Sigmoid colon (tissue), 7 donors: ENCODE data around the gene BORCS6. TPM values are rescaled to one million over a fixed set of nuclear protein-coding genes. Genes with fewer than 3 reads are reported as not detected.

Experiments
- DNase-seq: peaks from one replicate; pipeline ENCODE4 v3.0.0-alpha.2; 2019
- H3K27ac ChIP-seq, 4 donors: fragments of 200-600 bp; sonication (generic); one replicate each; pipeline ENCODE4 v1.5.1; 2016 to 2019; ENCODE audit warnings: mild to moderate bottlenecking in 1 of 4
- H3K27me3 ChIP-seq, 3 donors: fragments of 200-600 bp; sonication (generic); one replicate each; pipeline ENCODE4 v1.5.1; 2019; ENCODE audit warnings: mild to moderate bottlenecking in 1 of 3
- H3K36me3 ChIP-seq, 4 donors: fragments of 200-600 bp; sonication (generic); one replicate each; pipeline ENCODE4 v1.5.1; 2016 to 2019
- H3K4me1 ChIP-seq, 4 donors: fragments of 200-600 bp; sonication (generic); one replicate each; pipeline ENCODE4 v1.5.1; 2017 to 2019
- H3K4me3 ChIP-seq, 4 donors: fragments of 200-600 bp; sonication (generic); one replicate each; pipeline ENCODE4 v1.5.1; 2017 to 2019; ENCODE audit warnings: mild to moderate bottlenecking in 2 of 4, moderate library complexity in 1 of 4
- H3K9me3 ChIP-seq, 4 donors: fragments of 200-600 bp in 3 of 4; sonication (generic) in 3 of 4; one replicate each; pipeline versions ENCODE4 v1.5.1 to v1.6.1; 2013 to 2019
- EP300 ChIP-seq, 4 donors: sonication (generic); formaldehyde crosslinking; IDR thresholded peaks; one replicate each; pipeline ENCODE4 v1.6.1; 2017; ENCODE audit warnings: antibody characterized with exemption in 4 of 4
- POLR2A ChIP-seq, 2 donors: fragments of 450-650 bp; IDR thresholded peaks; one replicate each; pipeline ENCODE4 v1.6.1; 2016; ENCODE audit warnings: antibody characterized with exemption in 2 of 2, mild to moderate bottlenecking in 2 of 2, moderate library complexity in 2 of 2
- POLR2AphosphoS5 ChIP-seq, 4 donors: sonication (generic); formaldehyde crosslinking; IDR thresholded peaks; one replicate each; pipeline ENCODE4 v1.6.1; 2017; ENCODE audit warnings: antibody characterized with exemption in 4 of 4
- WGBS, 2 donors: extraction: QIAGEN DNeasy Blood & Tissue Kit; methylation state at CpG; one replicate each; pipeline ENCODE4 v1.1.7; 2013; 5-methylcytosine and 5-hydroxymethylcytosine counted together
- intact Hi-C: fragments of 100-400 bp; cut with DNase I; formaldehyde crosslinking; loops from one replicate; pipeline ENCODE4 v1.15.1; 2023
- polyA plus RNA-seq, 3 donors: library from polyadenylated mRNA; stranded (reverse); fragments of 200-250 nt; gene quantifications; one replicate each; pipeline ENCODE4 v1.2.3, GENCODE V29; 2013
- total RNA-seq, 4 donors: library from RNA; depleted of rRNA; stranded (reverse); fragments of >200 nt; gene quantifications; one replicate each; pipeline ENCODE4 v1.1.0, GENCODE V29; 2016
- TF ChIP-seq, protein P1 (sequence below), 4 experiments: fragments of 450-650 bp in 3 of 4; fragments of 200-600 bp in 1 of 4; IDR thresholded peaks; one replicate each; pipeline ENCODE4 v1.5.1; 2016 to 2019; ENCODE audit warnings: antibody characterized with exemption in 4 of 4, mild to moderate bottlenecking in 3 of 4, moderate library complexity in 2 of 4
- donor health status: healthy with polysubstance abuse.
- donor health status: Bipolar disorder and iron deficiency.
- donor health status: healthy.

Gene BORCS6
- total and polyA plus RNA-seq, 7 donors: 7.7 to 17.7 (median 13.9) TPM

DNA sequence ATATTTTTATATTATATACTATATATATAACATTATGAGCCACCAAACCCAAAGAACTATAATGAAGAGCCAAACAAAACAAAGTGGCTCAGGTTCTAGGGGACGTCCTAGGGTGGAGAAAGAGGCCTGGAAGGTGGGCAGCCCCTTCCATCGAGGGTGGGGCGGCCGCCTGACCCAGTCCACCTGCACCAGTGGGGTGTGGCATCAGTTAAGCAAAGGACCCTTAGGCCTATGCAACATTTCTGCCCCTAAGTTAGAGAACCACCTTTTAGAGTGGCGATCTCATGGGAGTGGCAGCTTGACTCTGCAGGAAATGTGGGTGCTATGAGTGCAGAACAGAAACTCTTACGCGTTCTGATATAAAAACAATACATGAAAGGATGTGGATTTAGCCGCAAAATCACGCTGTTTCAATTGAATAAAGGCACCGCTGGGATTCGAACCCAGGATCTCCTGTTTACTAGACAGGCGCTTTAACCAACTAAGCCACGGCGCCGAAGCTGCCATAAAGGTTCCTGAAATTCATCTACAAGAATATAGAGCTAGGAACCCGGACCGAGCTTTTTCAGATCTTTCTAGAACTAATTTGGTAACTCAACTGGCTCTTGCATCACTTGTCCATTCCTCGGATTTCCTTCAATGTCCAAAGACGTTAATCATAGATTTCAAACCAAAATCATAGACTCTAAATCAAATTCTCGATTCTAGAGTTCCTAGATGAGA is 36.0 kb upstream of the BORCS6 start:
- TF ChIP-seq POLR2A (IDR thresholded peaks at IDR 0.05) (no peak), POLR2AphosphoS5 (IDR thresholded peaks at IDR 0.05) (no peak), EP300 (IDR thresholded peaks at IDR 0.05) (no peak)
- TF ChIP-seq, protein P1, sequence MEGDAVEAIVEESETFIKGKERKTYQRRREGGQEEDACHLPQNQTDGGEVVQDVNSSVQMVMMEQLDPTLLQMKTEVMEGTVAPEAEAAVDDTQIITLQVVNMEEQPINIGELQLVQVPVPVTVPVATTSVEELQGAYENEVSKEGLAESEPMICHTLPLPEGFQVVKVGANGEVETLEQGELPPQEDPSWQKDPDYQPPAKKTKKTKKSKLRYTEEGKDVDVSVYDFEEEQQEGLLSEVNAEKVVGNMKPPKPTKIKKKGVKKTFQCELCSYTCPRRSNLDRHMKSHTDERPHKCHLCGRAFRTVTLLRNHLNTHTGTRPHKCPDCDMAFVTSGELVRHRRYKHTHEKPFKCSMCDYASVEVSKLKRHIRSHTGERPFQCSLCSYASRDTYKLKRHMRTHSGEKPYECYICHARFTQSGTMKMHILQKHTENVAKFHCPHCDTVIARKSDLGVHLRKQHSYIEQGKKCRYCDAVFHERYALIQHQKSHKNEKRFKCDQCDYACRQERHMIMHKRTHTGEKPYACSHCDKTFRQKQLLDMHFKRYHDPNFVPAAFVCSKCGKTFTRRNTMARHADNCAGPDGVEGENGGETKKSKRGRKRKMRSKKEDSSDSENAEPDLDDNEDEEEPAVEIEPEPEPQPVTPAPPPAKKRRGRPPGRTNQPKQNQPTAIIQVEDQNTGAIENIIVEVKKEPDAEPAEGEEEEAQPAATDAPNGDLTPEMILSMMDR (IDR thresholded peaks at IDR 0.05): no peak
- DNase-seq: no peak
- Histone ChIP-seq H3K27ac (peak overlapping the region; percentile 68 to 75 (median 71)), H3K27me3 (no peaks in the 10 kb centered on the region), H3K4me1 (peaks cover 0 to 31% (median 23%) of the 10 kb centered on the region in 4 donors), H3K36me3 (peaks cover 28 to 38% (median 34%) of the 10 kb centered on the region in 4 donors), H3K4me3 (peak overlapping the region in 3 of 4 donors; percentile 26 to 35 (median 28)), H3K9me3 (no peaks in the 10 kb centered on the region)
- intact Hi-C loops: loop anchor here (2.0 kb wide), 1 partner anchor 69 kb away; the partner anchor contains the start of gene SLC25A35
- 45 to 48% methylated on average over 20 of the region's 20 CpGs for WGBS, 2 donors

- TF ChIP-seq, protein P1 (IDR thresholded peaks at IDR 0.05): no peak
- TF ChIP-seq POLR2A (IDR thresholded peaks at IDR 0.05) (no peak), POLR2AphosphoS5 (IDR thresholded peaks at IDR 0.05) (no peak)
- Histone ChIP-seq H3K27ac (peak overlapping the region in 2 of 4 donors; percentile 0 to 96), H3K27me3 (no peaks in the 10 kb centered on the region), H3K9me3 (no peaks in the 10 kb centered on the region), H3K4me1 (peaks cover 0 to 39% (median 23%) of the 10 kb centered on the region in 4 donors), H3K36me3 (peaks cover 20 to 30% (median 25%) of the 10 kb centered on the region in 4 donors), H3K4me3 (no peak overlapping the region)
- intact Hi-C loops: loop anchor here (5.0 kb wide), 2 partner anchors 63 to 88 kb away; partner anchors contain the start of gene VAMP2
- WGBS, 2 donors: 92 to 95% methylated on average over 26 of the region's 26 CpGs
- no peak for DNase-seq
Observed at GRCh38 chr17:8224891-8225812, 35.2 kb upstream of the BORCS6 start.

DNA sequence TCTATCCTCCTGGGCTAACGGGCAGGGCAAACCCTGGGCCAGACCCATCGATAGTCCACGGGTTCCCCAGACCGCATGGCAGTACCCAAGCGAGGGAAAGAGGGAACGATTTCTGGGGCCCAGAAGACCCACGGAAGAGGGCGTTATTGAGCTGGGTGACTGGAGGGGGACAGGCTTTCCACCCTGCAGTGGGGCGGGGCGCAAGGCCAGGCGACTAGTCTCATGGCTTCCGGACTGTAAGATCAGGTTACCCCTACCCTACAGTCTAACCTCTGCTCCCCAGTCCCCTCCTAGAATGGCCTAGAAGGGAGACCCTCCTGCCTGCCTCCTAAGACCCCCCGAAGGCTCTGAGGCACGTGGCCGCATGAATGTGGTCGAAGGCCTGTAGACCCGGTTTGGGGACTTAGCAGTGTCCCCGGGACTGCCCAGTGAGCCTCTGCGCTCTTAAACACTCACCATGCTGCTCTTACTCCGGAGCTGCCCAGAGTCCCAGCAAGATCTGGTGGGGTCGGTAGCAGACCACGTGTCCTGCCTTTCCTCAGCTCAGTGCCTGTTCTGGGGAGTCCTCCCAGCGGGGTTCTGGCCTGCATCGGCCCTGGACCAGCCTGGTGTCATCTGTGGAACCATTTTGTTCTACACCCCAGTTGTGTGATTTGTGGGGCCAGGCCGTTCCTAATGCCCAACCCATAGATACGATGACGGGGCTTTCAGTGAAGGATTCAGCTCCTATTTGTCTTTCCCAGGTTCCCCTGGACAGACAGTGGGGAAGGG is 33.6 kb upstream of the BORCS6 start:
- 5 to 15% methylated on average over 27 of the region's 27 CpGs for WGBS, 2 donors
- peaks cover 4 to 13% (median 10%) of the 10 kb centered on the region in 4 donors for H3K36me3 ChIP-seq
- H3K27ac ChIP-seq: peak overlapping the region; percentile 95 to 98 (median 96)
- H3K27me3 ChIP-seq: no peaks in the 10 kb centered on the region
- peaks cover 0 to 42% (median 23%) of the 10 kb centered on the region in 4 donors for H3K4me1 ChIP-seq
- TF ChIP-seq EP300 (IDR thresholded peaks at IDR 0.05) (no peak), POLR2AphosphoS5 (IDR thresholded peaks at IDR 0.05) (no peak), POLR2A (IDR thresholded peaks at IDR 0.05) (no peak)
- TF ChIP-seq, protein P1 (IDR thresholded peaks at IDR 0.05): no peak
- intact Hi-C loops: loop anchor here (1.0 to 5.0 kb wide), 3 partner anchors 25 to 86 kb away; partner anchors contain the start of genes CTC1 and VAMP2
- no peaks in the 10 kb centered on the region for H3K9me3 ChIP-seq
- peak overlapping the region; percentile 45 to 71 (median 66) for H3K4me3 ChIP-seq
- peak; percentile 85 for DNase-seq
